HG03354 (cell line): ENCODE results near the gene CBLIF.
"Not testable (repeated sequence)": the region's sequence is repeated elsewhere in the genome, so short reads cannot be mapped to it uniquely, and the experiment has no call there.

Experiments
- ATAC-seq: cut with Tn5 transposase; IDR thresholded peaks from one replicate; pipeline ENCODE4 v1.9.1; 2021; ENCODE audit warnings: mild to moderate bottlenecking; ENCODE audit not compliant: unreplicated experiment, poor library complexity, severe bottlenecking

Gene CBLIF

DNA sequence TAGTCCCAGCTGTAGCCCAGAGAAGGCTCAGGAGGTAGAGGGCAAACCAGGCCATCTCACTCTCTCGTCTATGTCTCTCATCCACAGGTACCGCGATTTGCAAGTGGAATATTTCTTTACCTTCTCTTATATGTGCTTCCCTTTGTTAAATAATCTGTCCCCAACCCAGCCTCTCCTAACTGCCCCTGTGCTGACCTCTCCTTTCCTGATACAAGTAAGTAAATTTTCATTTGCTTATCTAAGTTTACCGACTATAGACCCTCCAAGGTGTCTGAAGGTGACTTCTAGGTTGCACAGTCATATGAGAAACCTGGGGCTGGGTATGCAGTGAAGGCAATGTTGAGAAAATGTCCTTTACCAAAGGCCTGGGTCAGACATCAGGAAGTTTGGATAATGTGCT lies at the start of gene CBLIF:
Gene CBLIF (minus strand): TSS at position 101 of the 400 bp plus-strand sequence. CDS start 46 bp downstream, at position 55.
- ATAC-seq: no peak

DNA sequence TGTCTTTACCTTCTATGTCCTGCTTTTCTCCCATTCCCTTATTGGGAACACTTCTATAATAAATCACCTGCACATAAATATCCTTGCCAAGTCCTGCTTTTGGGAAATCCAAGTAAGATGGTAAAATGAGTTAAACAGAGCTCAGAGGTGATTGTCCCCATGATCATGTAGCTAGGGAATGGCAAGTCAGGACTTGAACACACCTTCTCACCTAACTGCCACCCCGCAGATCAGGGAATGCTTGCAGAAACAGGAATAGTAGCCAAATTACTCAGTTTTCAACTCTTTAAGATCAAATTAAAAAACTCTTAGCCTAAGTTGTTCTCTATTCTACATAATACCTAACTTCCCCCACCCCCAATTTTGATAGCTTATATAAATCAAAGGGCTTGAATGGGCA lies 49.3 kb upstream of the CBLIF start:
- ATAC-seq: no peak

DNA sequence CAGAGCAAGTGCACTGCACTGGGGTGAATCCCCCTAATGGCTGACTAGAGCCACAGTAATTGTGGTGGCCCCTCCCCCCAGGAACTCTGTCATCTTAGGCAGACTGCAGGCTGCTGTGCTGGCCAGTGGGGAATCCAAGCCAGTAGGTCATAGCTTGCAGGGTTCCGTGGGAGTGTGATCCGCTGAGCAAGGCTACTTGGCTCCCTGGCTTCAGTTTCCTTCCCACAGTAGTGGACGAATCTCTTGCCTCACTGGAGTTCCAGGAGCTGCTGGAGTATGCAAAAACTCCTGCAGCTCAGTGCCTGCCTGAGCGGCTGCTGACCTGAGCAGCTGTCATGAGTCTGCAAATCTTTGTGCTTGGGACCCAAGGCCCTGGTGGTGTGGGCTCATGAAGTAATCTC lies 46.5 kb upstream of the CBLIF start:
- ATAC-seq: no peak

DNA sequence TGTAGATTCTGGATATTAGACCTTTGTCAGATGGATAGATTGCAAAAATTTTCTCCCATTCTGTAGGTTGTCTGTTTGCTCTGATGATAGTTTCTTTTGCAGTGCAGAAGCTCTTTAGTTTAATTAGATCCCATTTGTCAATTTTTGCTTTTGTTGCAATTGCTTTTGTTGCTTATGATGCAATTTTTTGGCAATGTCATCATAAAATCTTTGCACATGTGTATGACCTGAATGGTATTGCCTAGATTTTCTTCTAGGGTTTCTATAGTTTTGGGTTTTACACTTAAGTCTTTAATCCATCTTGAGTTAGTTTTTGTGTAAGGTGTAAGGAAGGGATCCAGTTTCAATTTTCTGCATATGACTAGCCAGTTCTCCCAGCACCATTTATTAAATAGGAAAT lies 41.9 kb upstream of the CBLIF start:
- not testable (repeated sequence) for ATAC-seq

DNA sequence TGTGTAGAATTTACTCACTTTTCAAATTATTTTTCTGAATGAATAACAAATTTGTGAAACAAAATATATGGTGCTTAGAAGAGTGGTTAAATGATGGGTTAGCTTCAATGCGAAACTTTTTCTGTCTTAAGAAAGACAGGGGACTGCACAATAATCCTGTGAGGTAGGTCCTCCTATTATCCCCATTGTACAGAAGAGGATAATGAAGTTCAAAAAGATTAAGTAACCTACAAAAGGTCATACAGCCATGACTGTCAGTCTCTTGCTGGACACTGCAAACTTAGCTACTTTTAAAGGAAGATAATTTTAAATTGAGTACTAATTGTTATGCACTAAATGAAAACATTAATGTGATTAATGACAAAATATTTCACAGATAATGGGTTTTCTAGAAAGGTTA lies 38.3 kb upstream of the CBLIF start:
- no peak for ATAC-seq

DNA sequence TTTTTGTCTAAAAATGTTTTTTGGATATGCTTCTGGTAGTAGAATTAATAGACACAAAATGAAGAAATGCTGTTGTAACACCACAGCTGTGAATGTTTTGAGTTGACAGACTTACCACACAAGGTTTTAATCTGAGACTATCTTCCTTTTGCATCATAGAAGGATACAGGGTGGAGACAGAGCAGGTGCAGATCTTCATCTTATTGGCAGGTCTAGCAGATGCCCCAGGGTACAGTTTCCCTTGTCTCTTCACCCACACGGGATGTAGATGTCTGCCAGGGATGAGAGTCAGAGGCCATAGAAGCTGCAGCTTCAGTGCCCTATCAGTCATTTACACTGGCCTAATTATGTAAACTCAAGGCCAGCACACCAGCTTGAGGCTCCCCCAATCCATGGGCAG lies 34.3 kb upstream of the CBLIF start:
- no peak for ATAC-seq

DNA sequence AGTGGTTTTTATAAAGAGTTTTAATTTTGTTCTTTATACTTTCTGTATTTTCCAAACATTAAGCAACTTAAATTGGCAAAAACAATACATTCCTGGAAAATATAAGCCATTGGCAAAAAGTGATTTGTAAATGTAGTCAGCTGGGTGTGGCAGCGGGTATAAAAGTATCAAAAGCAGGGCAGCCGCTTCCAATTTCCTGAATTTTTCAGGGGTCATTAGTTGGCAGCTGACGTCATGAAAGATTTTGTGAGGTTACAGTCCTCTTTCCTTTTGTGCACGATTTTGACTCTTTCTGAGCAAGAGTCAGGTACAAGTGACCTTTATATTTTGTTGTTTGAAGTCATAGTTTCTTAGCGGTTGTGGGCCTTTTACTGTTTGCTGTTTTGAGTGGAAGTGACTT lies 33.3 kb upstream of the CBLIF start, which contains the start of gene OOSP3:
Gene OOSP3 (plus strand): TSS at position 208 of the 400 bp plus-strand sequence. CDS start 27 bp downstream, at position 235.
- no peak for ATAC-seq

DNA sequence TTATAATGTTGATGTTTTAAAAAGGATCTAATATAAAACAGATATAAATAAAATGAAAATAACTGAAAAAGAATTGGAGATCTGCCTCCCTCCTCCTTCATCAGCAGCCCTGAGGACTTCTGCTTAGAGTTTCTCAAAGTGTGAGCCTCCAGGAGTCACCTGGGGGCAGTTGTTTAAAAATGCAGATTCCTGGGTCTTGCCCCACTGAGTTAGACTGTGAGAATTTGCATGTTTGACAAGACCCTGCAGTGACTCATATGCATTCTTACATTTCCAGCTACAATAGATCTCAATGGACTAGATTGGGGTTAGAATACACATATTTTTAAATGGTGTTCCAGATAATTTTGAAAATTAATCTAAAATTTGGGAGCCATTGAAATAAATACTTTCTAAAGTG lies 32.5 kb upstream of the CBLIF start:
- ATAC-seq: no peak

DNA sequence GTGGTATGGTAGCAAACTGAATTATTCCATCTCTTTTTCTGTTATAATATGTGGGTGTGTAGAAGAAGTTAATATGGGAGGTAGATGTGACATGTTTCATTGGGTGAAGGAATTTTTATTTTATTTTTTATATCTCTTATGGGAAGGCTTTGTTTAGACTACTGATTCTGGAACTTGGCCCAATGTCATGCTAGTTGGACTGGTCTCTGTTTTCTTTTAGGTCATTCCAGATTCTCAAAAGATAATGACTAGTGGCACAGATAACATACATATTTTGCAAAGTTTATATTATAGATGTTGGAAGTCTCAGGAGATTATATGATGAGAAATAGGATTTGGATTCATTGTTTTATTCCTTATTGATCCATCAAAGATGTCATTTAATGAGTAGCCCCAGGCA lies 32.0 kb upstream of the CBLIF start:
- no peak for ATAC-seq

DNA sequence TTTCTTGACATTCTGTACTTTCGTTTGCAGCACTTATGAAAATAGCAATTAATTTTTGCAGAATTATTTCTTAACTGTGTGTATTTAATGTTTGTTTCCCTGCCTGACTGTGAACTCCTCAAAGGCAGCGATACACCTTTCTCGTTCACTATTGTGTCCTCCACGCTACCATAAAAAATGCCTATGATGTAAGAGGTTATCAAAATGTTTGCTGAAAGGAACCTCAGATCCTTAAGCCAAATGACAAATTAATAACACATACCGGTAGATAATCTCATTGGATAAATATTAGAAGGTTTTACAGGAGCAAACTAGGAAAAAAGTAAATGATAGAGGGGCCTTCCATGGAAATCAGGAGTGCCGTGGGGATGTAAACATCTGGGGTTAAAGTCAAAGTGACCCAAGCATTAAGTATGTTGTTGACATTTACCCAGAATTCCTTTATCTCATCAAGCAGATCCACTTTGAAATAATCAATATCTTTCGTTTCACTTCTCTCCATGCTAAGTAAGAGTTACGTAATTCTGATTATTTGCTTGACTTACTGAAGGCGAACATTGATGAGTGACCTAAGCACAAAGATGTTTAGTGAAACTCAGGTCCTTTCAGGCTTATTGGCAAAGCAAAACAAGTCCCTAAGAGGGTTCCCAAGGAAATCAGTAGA lies 30.7 kb upstream of the CBLIF start:
- ATAC-seq: no peak

DNA sequence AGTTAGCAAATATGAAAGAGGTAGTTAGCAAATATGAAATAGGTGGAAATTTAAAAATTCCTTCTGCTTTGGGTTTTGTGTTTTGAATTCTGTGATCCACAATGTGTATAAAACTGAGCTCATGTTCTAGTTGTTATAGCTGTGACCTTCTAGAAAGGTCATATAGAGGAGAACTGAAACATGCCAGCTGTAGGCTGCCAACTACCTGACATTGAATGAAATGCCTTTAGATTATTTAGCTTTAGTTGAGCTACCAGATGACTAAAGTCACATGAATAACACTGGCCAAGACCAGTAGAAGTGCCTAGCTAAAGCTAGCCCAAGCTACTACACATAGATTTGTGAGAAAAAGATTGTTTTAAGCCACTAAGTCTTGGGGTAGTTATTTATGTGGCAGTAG lies 26.8 kb upstream of the CBLIF start:
- ATAC-seq: no peak

DNA sequence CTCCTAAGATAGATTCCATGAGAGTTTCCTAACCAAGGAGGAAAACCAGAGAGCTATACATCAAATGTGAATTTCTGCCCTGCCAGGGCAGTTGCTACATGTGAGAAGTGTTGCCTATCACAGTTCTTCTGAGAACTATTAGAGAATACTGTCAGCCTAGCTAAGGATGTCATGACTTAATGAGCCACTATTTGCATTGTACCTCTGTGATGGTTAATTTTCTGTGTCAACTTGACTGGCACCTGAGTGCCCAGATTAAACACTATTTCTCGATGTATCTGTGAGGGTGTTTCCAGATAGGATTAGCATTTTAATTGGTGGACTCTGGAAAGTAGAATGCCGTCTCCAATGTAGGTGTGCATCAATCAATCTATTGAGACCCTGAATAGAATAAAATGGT lies 22.6 kb upstream of the CBLIF start:
- no peak for ATAC-seq

DNA sequence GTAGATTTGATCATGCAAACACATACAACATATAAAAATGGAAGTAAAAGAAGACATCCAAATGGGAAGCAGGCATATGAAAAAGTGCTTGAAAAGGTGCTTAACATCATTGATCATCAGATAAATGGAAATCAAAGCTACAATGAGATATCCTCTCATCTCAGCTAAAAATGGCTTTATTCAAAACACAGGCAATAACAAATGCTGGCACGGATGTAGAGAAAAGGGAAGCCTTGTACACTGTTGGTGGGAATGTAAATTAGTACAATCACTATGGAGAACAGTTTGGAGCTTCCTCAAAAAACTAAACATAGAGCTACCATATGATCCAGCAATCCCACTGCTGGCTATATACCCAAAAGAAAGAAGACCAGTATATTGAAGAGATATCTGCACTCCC lies 21.5 kb upstream of the CBLIF start:
- no peak for ATAC-seq

DNA sequence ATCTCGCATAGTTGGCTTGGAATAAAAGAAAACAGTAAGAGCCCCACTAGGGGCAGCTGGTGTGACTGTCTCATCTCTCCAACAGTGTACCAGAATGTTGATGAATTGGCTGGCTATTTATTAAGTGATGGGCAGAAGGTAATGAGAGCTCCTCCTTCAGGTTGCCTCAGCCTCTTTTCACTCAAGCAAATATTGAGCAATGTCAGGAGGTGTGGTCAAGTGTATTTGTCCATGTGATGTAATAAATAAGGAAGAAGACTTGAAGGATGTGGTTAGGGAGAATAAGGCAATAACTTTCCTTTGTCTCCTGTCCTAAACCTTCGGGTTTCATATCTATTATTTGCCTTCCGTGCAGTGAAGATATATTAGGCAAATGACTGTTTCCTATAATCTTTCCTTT lies 21.1 kb upstream of the CBLIF start, which contains the start of gene TCN1:
Gene TCN1 (minus strand): TSS at position 91 of the 400 bp plus-strand sequence. CDS start 17 bp downstream, at position 74.
- no peak for ATAC-seq

DNA sequence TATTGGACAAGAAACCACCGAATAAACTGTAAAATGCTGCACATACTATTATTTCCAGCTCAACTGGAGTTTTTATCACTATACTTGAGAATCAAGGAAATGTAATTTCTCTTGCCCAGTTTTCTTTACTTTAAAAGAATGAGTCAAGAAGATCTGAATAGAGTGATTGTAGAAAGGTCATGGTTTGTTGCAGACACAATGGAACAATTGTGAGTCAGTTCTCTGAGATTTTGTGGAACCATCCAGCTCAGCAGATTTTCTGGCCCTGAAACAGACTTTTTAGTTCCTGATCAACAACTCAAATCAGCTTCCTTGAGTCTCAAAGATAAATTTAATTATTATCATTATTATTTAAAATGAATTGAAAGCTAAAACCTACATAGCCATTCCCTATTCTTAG lies 19.7 kb upstream of the CBLIF start:
- ATAC-seq: no peak

DNA sequence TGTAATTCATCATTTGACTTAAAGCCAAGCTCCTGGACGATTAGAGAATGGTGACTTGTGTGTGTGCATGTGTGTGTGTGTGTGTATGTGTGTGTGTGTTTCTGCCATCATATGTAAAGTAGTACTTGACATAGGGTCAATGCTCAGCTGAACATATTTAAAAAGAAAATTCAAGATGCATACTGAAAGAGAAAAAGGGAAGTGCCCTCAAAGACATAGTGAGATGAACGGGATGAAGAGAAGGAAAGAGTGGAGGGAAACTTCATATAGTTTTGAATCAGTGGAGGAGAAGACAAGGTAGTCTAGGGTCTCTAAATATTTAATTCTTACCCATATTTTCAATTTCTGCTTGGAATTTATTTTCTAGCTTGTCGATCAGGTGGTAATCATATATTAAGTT lies 17.0 kb upstream of the CBLIF start:
- ATAC-seq: no peak

DNA sequence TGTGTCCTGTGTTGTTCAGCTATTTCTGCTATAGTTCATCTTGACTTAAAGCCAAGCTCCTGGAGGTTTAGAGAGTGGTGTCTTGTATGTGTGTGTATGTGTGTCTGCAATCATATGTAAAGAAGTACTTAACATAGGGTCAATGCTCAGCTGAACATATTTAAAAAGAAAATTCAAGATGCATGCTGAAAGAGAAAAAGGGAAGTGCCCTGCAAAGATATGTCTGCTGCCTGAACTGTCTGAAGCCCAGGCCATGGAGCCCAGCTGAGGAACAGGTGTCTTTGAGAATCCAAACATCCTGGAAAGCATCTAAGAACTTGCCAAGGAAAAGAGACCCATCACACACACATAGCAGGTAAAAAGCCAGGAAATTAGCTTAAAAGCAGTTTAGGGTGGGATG lies 14.4 kb upstream of the CBLIF start:
- no peak for ATAC-seq

DNA sequence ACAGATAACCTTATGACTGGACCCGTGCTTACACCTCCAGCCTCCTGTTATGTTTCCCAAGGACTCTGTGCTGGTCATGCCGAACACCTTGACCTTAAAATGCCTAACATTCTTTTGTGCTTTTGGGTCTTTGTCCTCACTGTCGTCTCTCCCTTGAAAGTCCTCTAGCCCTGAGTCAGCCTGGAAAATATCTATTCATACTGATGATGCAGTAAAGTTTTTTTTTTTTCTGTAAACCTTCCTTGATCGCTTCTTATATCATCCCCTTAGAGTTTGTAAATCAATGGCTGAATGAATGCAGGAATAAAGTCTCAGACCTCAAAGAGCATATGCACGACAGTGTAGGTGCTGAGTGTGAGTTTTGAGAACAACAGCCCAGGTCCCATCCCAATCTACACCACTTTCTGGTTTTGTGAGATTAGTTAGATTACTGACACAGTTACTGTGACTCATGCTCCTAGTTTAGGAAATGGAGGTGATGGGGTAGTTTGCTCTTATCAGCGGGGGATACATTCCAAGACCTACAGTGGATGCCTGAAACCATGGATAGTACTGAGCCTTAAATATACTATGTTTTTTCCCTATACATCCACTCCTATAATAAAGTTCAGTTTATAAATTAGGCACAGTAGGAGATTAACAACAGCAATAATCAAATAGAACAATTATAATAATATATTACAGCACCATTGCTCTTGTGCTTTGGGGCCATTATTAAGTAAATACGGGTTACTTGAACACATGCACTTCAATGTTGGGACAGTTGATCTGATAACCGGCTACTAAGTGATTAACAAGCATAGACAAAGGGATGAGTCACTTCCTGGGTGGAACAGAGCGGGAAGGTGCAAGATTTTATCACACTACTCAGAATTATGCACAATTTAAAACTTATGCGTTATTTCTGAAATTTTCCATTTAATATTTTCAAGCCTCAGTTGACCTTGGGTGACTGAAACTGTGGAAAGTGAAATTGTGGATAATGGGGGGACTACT lies 12.4 kb upstream of the CBLIF start:
- no peak for ATAC-seq

DNA sequence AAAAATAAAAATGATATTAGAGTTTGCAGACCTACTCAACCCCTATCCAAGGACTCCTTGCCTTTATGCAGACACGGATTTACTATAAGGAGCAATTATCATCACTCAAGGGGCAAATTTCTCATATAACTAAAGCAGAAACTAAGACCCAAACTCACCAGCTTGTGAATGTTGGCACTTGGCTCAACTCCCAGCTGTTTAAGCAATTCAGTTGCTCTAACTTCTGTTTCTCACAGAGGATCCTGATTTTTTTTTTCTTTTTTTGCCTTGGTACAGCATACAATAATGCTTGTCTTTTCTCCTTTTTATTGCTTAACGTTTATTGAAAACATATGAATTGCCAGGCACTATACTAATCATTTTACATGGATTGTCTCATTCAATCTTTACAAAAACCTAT lies 9.6 kb upstream of the CBLIF start:
- ATAC-seq: no peak

DNA sequence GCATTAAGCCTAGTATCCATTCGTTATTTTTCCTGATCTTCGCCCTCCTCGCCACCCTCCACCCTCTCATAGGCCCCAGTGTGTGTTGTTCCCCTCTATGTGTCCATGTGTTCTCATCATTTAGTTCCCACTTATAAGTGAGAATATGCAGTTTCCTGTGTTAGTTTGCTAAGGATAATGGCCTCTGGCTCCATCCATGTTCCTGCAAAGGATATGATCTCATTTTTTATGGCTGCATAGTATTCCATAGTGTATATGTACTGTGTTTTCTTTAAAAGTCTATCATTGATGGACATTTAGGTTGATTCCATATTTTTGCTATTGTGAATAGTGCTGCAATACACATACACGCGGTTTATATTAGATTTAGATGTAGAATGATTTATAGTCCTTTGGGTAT lies 6.1 kb upstream of the CBLIF start:
- not testable (repeated sequence) for ATAC-seq

DNA sequence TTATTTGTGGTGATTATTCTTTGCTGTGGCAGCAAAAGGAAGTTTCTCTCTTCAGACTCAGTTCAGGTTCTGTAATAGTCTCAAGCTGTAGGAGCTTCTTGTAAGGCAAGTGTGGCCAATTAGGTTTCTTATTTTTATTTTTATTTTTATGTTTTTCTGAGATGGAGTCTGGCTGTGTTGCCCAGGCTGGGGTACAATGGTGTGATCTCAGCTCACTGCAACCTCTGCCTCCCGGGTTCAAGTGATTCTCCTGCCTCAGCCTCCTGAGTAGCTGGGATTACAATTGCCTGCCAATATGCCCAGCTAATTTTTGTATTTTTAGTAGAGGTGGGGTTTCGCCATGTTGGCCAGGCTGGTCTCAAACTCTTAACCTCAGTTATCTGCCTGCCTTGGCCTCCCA lies 4.3 kb upstream of the CBLIF start:
- ATAC-seq: not testable (repeated sequence)
